ENCODE results near the gene VSNL1. TPM values are rescaled to one million over a fixed set of nuclear protein-coding genes. Genes with fewer than 3 reads are reported as not detected.
A peak's percentile ranks its signal among the peaks of the same experiment; 100 is the strongest.

VSNL1 gene
- total RNA-seq, 1 experiment from 2014 or later, result not detected

DNA sequence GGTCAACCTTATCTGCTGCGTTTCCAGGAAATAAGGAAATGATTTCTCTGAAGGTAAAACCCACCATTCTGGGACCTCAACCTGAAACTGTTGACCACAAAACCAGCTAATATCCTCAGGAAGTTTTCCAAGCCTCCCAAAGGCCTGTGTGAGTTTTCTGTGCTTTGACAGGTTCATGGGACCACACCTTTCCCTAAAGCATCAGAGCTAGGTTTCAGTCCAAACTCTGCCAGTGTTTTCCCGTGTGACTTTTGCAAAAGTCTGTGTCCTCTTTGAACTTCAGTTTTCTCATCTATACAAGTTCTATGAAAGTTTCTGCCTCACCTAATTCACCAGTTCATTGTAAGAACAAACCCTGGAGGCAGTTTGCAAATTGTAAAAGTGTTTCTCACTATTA lies 39.8 kb downstream of the VSNL1 start:
- DNase-seq (ENCODE audit: low spot score), result no peak

DNA sequence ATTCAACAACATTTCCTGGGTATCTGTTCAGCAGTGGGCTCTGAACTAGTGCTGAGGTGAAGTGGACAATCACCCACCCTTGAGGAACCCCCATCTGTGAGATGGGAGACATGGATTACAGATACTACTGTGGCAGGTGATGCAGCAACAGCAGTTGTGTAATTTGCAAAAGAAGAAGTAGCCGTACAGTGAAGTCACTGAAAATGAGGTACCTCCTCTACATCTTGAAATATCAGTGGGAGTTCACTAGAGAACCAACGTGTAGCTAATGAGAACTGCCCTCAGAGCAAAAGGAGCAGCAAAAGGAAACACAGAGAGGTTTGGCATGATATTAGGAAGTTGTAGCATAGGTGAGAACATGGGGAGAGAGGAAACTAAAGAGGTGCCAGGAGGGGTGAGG lies 41.3 kb downstream of the VSNL1 start:
- DNase-seq (ENCODE audit: low spot score), result no peak

DNA sequence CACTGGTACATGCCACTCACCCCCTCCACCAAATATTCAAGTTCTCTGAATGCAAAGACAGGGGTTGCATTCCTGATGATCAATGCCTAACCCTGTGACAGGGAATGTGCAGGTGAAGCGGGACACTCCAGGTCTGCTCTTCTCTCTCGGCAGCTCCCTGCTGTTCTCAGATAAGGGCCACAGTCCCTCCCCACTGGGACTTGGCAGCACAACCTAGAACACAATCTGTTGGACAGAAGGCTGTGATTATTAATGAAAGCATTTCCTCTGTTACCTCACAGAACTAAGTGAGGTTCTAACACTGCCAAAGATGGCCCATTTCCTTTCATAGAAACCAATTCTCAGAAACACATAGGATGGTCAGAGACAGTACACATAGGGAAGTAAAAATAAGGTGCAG lies 42.7 kb downstream of the VSNL1 start:
- no peak for DNase-seq (ENCODE audit: low spot score)

DNA sequence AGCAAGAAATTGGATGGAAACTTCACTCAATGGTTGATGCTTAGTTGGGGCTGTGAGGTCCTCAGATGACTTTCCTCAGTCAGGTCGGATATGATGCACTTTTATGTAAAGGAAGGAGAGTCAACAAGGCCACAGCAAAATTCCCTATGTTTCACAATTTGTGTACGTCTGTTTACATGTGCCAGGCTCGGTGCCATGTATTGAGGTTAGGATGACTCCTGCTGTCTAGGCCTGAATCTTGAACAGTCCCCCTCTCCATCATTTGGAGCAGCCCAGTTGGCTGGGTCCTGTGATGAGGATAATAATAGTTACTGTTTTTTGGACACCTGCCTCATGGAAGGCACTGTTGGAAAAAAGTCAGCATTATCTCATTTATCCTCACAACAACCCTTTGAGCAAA lies 43.1 kb downstream of the VSNL1 start:
- DNase-seq (ENCODE audit: low spot score), result no peak

DNA sequence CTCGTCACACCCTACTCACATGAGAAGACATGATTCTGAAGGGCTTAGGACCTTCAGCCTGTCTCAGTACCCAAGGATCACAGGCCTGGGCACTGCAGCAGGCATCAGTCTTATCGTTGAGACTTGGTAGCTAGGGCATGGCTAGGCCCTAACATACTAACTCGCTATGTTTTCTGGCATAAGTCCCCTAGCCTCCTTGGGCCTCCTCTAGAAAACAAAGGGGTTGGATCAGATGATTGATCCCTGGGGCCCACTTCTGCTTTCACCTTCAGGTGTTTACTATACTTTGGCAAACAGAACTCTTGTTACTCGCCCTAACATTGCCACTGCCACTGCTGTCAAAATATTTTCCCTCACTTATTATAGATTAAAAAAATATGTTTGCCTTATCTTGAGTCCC lies 44.2 kb downstream of the VSNL1 start:
- DNase-seq (ENCODE audit: low spot score), result no peak

DNA sequence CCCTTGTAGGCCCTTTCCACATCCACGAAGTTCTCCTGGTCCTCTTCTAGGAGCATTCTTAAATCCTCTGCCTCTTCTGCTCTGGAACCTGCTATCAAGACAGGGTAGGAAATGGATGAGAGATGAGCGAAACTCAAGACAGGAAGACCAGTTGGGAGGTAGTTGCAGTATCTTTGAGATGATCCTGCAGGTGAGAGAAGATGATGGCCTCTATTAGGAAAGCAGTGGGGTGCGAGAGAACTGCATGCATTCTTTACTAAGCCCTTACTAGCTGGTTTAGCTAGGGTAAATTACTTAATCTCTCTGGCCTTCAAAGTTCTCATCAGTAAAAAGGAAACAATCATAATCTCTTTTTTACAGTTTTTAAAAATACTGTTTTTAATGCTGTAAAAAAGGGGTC lies 47.0 kb downstream of the VSNL1 start:
- no peak for DNase-seq (ENCODE audit: low spot score)

DNA sequence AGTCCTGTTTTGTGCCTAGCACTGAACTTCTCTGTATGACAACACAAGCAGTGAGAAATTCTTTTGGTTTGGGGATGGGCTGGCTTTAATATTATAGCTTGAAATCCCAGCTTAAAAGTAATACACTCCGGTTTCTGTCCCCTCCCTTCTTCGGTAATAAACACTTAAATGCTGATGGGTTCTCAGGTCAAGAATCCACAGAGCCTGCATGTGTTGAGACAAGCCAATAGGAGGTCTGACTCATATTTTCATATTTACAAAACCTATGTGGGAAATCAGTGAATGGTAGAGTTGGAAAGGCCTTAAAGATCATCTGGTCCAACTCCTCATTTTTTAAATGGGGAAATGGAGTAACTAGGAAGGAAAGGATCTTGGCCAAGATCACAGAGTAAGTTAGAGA lies 47.5 kb downstream of the VSNL1 start:
- no peak for DNase-seq (ENCODE audit: low spot score)

DNA sequence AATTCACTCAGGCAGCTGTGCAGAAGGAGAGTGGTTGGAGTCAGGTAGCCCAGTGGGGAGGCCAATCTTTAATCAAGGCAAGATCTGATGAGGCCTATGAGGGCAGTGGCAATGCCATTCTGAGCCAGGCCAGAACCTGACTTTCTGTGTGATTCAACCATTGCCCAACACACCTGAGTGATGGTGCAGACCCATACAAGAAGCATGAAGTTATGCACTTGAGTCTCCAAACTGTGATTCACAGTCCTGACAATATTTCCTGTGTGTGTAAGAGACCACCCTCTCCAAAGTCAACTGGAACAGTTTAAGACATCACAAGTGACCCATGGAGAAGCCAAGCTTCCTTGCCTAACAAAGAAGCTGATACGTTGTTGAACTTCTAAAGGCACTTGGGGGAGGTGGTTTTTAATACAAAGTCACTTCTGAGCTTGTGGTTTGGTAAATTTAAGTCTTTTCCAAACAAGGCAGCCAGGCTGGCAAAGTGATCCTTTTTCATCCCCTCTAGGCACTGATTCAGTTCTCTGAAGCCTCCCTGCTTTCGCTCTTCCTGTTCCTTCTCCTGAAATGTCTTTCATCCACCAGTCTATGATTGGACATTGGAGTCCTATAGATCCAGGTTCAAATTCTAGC lies 49.0 kb downstream of the VSNL1 start:
- DNase-seq (ENCODE audit: low spot score), result no peak

DNA sequence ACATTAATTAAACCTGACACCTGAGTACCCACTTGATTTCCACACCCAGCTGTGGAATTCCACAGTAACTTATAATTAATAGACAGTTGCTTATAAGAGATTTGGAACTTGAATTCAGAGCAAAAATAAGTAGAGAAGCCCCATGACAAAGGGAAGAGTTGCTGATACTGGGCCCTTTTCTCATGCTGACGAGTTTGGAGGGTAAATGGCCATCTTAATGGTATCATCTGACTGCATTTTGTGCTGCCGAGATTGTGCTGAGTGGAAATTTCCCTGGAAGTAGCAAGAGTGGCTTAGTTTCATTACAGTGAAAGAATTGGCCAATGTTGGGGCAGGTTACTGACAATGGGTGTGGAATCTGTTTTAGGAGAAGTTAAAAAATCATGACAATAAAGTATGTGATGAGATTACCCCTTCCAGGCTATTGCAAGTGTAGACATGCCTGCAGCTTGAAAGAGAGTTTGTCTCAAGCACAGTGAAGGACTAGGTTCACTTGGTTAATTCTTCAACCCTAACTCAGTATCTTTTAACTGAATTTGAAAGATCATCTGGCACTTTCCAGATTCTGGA lies 49.9 kb downstream of the VSNL1 start:
- no peak for DNase-seq (ENCODE audit: low spot score)

DNA sequence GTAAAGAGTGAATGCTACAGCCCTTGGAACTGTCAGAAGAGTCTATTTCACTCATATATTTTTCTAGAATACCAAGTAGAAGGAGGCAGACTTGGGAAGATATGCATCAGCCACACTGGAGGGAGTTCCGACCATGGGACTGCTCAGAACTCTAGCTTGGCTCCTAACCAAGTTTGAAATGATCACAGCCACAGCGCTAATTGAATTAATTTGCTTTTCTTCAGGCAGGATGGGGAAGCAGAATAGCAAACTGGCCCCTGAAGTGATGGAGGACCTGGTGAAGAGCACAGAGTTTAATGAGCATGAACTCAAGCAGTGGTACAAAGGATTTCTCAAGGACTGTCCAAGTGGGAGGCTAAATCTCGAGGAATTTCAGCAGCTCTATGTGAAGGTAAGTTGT lies 51.4 kb downstream of the VSNL1 start:
- DNase-seq (ENCODE audit: low spot score), result no peak

DNA sequence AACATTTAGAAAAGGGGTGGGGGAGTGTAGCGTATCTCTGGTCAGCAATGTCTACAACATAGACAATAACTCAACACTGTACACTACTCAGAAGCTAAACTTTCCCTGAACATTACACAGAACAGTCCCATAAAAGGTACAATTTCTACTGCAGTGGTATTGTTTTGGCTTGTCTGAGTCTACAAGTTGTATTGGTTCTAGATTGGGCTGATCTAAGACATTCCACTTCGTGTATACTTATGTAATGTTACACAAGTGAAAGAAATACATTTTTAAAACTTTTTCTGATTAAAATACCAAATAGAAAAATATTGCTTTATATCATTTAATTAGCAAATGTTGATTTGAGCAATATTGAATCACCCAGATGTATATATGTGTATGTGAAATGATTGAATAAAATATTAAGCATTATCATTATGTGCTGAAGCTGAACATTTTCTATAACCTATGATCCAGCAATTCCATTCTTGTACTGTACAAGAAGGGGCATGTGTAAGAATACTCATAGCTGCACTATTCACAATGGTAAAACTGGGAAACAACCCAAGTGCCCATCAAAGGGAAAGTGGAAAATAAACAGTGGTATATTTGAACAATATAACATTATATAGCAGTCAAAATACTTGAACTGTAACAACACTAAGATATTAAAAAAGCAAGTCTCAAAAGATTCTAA lies 52.4 kb downstream of the VSNL1 start:
- DNase-seq (ENCODE audit: low spot score), result no peak

DNA sequence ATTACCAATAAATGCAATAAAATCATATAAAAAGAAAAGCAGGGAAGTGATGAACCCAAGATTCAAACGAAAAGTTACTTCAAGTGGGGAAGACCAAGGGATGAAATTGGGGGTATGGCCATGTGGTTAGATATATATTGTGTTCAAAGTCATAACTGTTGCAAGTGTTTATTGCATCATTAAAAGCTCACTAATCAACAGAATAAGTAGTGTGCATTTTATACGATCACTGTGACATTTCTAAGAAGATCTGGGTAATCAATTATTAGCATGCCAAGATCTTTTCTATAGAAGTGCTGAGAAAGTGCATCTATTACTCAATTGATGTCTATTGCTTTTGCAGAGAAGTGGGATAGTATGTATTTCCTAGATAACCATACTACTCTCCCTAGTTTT lies 52.9 kb downstream of the VSNL1 start:
- DNase-seq (ENCODE audit: low spot score), result no peak

DNA sequence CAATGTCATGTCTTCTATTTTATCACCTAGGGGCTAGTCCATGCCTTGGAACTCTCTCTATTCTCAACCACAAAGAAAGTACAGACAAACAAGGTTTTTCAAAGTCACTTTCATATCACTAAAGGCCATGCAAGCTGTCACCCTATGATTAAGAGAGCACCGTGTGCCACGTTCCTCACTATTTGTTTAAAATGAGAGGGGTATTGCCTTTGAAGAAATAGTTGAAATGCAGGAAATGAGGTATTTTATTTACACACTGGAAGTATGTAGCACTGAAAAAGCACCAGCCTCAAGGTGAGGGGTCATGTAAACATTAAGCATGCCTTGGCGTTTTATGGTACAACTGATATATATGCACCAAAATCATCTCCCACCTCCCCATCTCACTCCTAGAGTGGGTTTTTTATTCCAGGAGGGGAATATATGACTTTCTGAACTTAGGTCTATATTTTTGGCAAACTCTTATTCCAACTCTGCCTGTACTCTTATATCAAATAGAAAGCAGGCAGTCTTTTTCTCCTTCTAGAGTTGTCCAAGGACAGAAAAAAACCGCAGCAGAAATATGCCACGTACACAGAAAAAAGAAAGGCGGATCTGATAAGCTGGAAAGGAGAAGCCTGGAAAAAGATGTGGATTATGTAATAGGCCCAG lies 53.5 kb downstream of the VSNL1 start:
- no peak for DNase-seq (ENCODE audit: low spot score)

DNA sequence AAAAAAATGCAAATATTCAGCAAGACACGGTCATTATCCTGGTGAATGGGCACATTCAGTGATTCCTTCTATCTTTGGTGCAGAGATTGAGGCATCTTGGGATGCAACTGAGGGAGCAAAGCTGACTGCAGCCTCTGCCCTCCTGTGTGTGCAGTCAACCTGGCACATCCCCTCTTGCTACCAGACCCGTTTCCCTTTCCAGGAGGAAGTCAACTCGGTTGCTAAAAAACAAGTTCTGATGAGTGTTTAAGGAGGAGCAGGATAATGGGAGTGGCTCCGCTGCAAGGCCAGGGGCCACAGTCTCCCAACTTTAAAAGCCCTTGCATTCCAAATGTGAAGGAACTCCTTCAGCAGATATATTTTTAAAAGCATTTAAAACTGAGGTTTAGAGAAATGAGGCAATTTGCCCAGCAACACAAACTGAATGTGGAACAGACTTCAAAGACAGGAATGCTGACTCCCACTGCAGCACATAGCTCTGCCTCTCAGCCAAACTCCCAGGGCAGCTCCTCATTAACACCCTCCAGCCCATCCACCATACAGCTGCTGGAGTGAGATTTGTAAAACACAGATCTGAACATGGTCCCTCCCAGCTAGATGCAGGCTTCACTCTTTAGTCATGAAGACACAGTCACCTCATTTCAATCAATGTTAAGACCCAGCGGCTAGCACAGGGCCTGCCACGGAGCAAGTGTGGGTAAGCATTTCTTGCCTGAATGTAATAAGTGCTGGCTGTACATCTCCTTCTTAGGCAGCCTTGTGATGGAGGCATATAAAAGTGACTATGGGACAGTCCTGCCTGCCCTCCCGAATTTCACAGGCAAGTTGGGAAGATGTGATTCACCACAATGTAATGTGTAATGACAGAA lies 54.3 kb downstream of the VSNL1 start:
- DNase-seq (ENCODE audit: low spot score), result no peak

DNA sequence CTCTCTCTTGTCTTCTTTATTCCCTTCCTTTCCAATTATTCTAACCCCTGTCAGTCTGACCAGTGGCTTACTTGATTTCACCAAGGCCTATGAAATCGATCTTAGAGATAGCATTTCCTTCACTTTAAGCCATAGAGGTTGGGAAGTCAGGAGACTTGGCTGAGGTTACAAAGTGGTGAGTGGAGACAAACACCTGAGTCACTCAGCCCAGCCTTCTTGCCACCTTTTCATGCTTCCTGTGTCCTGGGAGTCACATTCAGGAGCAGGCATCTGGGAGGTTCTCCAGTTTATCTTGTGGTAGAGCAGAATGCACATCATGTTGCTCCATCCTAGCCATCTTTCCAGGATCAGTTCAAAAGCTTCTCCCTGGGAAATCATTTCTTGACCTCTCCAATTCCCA lies 59.1 kb downstream of the VSNL1 start:
- peak; percentile 8 for DNase-seq (ENCODE audit: low spot score)

DNA sequence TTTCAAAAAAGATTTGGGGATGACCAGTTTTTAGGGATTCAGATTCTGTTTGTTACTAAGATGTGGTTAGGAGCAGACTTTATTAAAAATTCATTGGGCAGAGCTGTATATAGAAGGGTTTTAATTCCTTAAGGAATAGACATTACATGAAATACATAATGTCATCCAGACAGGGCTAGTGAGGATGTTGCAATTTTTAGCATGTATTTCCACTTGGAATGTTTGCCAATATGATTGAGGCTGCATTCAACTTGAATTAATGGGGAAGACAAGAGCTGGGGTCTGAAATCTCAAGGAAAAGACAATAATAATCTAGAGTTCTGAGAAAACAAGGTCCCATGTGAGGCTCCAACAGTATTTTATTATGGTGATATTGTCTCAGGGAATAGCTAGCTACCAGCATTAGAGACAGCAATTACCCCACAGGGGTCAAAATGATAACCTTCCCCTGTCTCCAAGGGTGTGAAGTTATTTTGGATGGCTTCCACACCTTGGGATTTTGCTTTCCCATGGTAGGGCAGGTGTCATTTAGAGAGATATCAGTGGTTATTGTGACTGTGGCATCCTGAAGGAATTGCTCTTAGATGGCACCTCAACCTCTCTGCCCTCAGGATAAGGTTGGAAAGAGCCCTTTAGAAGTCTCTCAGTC lies 60.2 kb downstream of the VSNL1 start:
- DNase-seq (ENCODE audit: low spot score), result no peak

DNA sequence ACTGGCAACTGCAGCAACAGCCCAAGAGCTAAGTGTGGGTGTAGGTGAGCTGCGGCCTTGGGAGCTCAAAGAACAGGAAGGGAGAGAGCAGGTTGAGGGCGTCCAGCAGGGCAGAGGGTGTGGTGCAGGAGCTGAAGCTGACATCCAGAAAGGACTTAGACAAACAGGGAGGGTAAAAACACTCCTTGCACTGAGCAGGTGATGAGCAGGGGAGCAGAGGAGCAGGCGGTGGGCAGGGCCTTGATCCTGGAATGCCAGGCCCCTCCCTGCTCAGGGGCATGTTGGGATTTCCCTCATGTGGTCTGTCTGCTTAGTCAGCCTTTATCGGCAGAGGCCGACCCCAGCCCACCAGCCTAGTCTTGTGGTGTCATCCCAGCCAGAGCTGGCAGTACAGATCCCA lies 63.6 kb downstream of the VSNL1 start:
- no peak for DNase-seq (ENCODE audit: low spot score)

DNA sequence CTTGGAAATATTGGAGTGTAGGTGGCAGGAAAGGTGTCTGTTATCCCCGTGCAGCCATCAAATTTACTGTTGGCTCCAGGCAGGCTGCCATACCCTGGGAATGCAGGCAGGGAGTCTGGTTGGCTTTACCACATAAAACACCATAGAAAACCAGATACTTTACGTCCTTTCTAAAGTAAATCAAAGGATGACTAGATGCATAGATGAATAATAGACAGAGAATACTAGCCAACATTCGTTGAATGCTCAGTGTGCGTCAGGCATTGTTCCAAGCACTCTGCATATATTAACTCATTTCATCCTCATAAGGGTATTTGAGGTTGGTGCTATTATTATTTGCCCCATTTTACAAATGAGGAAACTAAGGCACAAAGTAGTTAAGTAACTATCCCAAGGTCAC lies 65.2 kb downstream of the VSNL1 start:
- no peak for DNase-seq (ENCODE audit: low spot score)

DNA sequence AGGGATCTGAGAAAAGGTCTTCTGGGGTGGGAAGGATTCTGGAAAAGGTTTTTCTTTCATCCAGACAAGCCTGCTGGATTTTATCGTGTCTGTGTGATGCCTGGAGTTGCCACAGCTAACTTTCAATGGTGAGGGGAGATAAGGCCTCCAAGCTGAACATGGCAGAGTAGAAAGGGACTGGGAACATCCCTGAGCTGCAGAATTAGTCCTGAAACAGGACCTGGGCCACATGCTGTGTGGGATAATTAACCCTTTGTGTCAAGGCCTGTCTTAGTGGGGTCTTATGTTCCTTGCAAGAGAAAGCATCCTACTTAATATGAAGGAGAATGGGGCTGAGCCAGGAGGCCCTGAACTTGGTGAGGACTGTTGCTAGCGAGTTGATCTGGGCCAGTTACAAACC lies 66.4 kb downstream of the VSNL1 start:
- no peak for DNase-seq (ENCODE audit: low spot score)

DNA sequence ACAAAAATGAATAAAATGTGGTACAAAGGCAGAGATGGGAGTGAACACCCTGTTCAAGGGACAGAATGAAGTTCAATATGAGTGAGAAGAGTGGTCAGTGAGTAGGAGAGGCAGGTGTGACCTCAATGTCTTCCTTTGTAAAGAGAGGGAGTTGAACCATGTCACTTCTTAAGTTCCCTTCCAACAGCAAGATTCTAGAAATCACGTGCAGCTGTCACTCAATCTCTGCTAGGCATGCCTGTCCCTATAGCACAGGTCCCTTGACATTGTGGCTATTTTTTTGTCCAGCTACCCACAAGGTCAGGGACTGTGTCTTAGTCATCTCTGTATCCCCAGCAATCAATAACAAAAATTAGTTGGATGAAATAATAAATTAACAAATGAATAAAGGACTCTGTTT lies 66.9 kb downstream of the VSNL1 start:
- no peak for DNase-seq (ENCODE audit: low spot score)

DNA sequence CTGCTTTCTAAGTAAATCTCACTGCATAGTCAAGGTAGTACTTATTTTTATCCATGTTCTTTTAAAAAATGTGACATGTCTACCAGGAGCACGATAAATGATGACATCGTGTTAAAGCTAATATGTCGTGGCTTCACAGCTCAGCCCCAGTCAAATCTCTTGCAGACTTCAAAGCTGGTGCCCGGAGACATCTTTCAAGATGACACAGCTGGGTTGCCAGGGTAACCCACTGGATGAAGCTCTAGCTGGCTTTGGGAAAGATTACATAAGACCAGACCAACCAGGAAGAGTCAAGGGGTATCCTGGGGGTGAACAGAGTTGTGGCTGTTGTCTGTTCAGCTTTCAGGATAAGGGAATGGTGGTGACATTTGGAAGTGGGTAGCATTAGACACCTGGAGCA lies 67.8 kb downstream of the VSNL1 start:
- DNase-seq (ENCODE audit: low spot score), result no peak

Data from HT-29 (cell line).